Breast epithelium (tissue), 4 donors: ENCODE measurements around the gene ABHD6. TPM values are rescaled to one million over a fixed set of nuclear protein-coding genes. Genes with fewer than 3 reads are reported as not detected.

Experiments
- DNase-seq, 2 donors: peaks; one replicate each; pipeline ENCODE4 v3.0.0-alpha.2; 2019; ENCODE audit warnings: low spot score in 2 of 2
- H3K27ac ChIP-seq, 2 donors: fragments of 200-600 bp; sonication (generic) in 1 of 2; one replicate each; pipeline ENCODE4 v1.5.1; 2016 to 2019; ENCODE audit warnings: mild to moderate bottlenecking in 1 of 2
- H3K27me3 ChIP-seq, 2 donors: fragments of 200-600 bp; sonication (generic) in 1 of 2; one replicate each; pipeline versions ENCODE4 v1.5.1 to v1.6.0; 2017 to 2019; ENCODE audit warnings: control low read depth in 1 of 2, mild to moderate bottlenecking in 1 of 2
- H3K36me3 ChIP-seq: fragments of 200-600 bp; one replicate; pipeline ENCODE4 v1.5.1; 2019
- H3K4me1 ChIP-seq, 2 donors: fragments of 200-600 bp; sonication (generic); one replicate each; pipeline ENCODE4 v1.5.1; 2016 to 2019; ENCODE audit warnings: control low read depth in 1 of 2
- H3K4me3 ChIP-seq, 3 donors: fragments of 200-600 bp; sonication (generic); 1 replicate in 2 of 3; 2 replicates in 1 of 3; pipeline ENCODE4 v1.5.1; 2016 to 2019; ENCODE audit warnings: mild to moderate bottlenecking in 3 of 3, moderate library complexity in 2 of 3
- H3K9me3 ChIP-seq, 2 donors: fragments of 200-600 bp; sonication (generic) in 1 of 2; one replicate each; pipeline ENCODE4 v1.5.1; 2016 to 2019; ENCODE audit warnings: control low read depth in 1 of 2
- CTCF ChIP-seq, 3 donors: fragments of 450-650 bp; IDR thresholded peaks; one replicate each; pipeline ENCODE4 v1.5.1; 2016 to 2017; ENCODE audit warnings: antibody characterized with exemption in 3 of 3, mild to moderate bottlenecking in 3 of 3, moderate library complexity in 3 of 3
- POLR2A ChIP-seq: fragments of 450-650 bp; IDR thresholded peaks from one replicate; pipeline ENCODE4 v1.6.1; 2016; ENCODE audit warnings: antibody characterized with exemption, mild to moderate bottlenecking, moderate library complexity
- POLR2AphosphoS5 ChIP-seq, 3 donors: sonication (generic); formaldehyde crosslinking; IDR thresholded peaks; one replicate each; pipeline ENCODE4 v1.6.1; 2017; ENCODE audit warnings: antibody characterized with exemption in 3 of 3
- intact Hi-C: fragments of 100-400 bp; cut with DNase I; formaldehyde crosslinking; loops from one replicate; pipeline ENCODE4 v1.15.1; 2023; ENCODE audit warnings: low total_unique reads
- total RNA-seq, 3 donors: library from RNA; depleted of rRNA; stranded (reverse); fragments of >200 nt; gene quantifications; one replicate each; pipeline ENCODE4 v1.1.0, GENCODE V29; 2016

The ABHD6 gene
- total RNA-seq, 3 donors from 2014 or later: 10.2 to 22.2 (median 13.4) TPM

GRCh38 chr3:58251631-58252035 lies 14.0 kb downstream of the ABHD6 start:
- H3K36me3 ChIP-seq: no peaks in the 10 kb centered on the region
- no peaks in the 10 kb centered on the region for H3K9me3 ChIP-seq
- no peak for DNase-seq
- no peaks in the 10 kb centered on the region for H3K4me1 ChIP-seq
- no peaks in the 10 kb centered on the region for H3K27me3 ChIP-seq
- TF ChIP-seq POLR2AphosphoS5 (IDR thresholded peaks at IDR 0.05): no peak
- no peak for TF ChIP-seq POLR2A
- TF ChIP-seq CTCF (IDR thresholded peaks at IDR 0.05): no peak
- H3K27ac ChIP-seq: peak overlapping the region; percentile 17 to 39
- intact Hi-C loops: no loop called here
- no peak overlapping the region for H3K4me3 ChIP-seq

GRCh38 chr3:58254144-58254543 lies 16.6 kb downstream of the ABHD6 start:
- no peak for TF ChIP-seq POLR2AphosphoS5 (IDR thresholded peaks at IDR 0.05)
- TF ChIP-seq POLR2A: no peak
- TF ChIP-seq CTCF (IDR thresholded peaks at IDR 0.05): no peak
- intact Hi-C loops: no loop called here
- no peak overlapping the region for H3K27ac ChIP-seq

GRCh38 chr3:58256061-58256460 lies 18.5 kb downstream of the ABHD6 start:
- Histone ChIP-seq H3K27me3 (no peaks in the 10 kb centered on the region), H3K4me3 (no peak overlapping the region), H3K9me3 (no peaks in the 10 kb centered on the region), H3K36me3 (no peaks in the 10 kb centered on the region), H3K27ac (no peak overlapping the region), H3K4me1 (no peaks in the 10 kb centered on the region)
- no peak for TF ChIP-seq CTCF (IDR thresholded peaks at IDR 0.05)
- TF ChIP-seq POLR2AphosphoS5 (IDR thresholded peaks at IDR 0.05): no peak
- no peak for TF ChIP-seq POLR2A
- intact Hi-C loops: no loop called here
- no peak for DNase-seq

More at GRCh38 chr3:58254144-58254543, 16.6 kb downstream of the ABHD6 start:
- Histone ChIP-seq H3K36me3 (no peaks in the 10 kb centered on the region), H3K4me3 (no peak overlapping the region), H3K4me1 (no peaks in the 10 kb centered on the region), H3K27me3 (no peaks in the 10 kb centered on the region), H3K9me3 (no peaks in the 10 kb centered on the region)
- no peak for DNase-seq

GRCh38 chr3:58256511-58256910 lies 18.9 kb downstream of the ABHD6 start:
- Histone ChIP-seq H3K27me3 (no peaks in the 10 kb centered on the region), H3K27ac (no peak overlapping the region), H3K4me3 (no peak overlapping the region), H3K36me3 (no peaks in the 10 kb centered on the region), H3K4me1 (no peaks in the 10 kb centered on the region), H3K9me3 (no peaks in the 10 kb centered on the region)
- TF ChIP-seq POLR2A: no peak
- TF ChIP-seq CTCF (IDR thresholded peaks at IDR 0.05): no peak
- TF ChIP-seq POLR2AphosphoS5 (IDR thresholded peaks at IDR 0.05): no peak
- intact Hi-C loops: no loop called here
- no peak for DNase-seq

GRCh38 chr3:58258392-58259055 lies 20.9 kb downstream of the ABHD6 start:
- intact Hi-C loops: no loop called here
- no peak for DNase-seq
- Histone ChIP-seq H3K4me3 (no peak overlapping the region), H3K27ac (no peak overlapping the region), H3K9me3 (no peaks in the 10 kb centered on the region), H3K27me3 (no peaks in the 10 kb centered on the region), H3K36me3 (no peaks in the 10 kb centered on the region), H3K4me1 (no peaks in the 10 kb centered on the region)
- no peak for TF ChIP-seq POLR2A
- no peak for TF ChIP-seq CTCF (IDR thresholded peaks at IDR 0.05)
- TF ChIP-seq POLR2AphosphoS5 (IDR thresholded peaks at IDR 0.05): no peak
